GM18861 (cell line): Measurements from ENCODE around the gene SECTM1.
"Not testable (repeated sequence)": the region's sequence is repeated elsewhere in the genome, so short reads cannot be mapped to it uniquely, and the experiment has no call there.

Experiments used
- ATAC-seq: cut with Tn5 transposase; IDR thresholded peaks from one replicate; pipeline ENCODE4 v1.9.1; 2021; ENCODE audit not compliant: unreplicated experiment

SECTM1 gene

DNA sequence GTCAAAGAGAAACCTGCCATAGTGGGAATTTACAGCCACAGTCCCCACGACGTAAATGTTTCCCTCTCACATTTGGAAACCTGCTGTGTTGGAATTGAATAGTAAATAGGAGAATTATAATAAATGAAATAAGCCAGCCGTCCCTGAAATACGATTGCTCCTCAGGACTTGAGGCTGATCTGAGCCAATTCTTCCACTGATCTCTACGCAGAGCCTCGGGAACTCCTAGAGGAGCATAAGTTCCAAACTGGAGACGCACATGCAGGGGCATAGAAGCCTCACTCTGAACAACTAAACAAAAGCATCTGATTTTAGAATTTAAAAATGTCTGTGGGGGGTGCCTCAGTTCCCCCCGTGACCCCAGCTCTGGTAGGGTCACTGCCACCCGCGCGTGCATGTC, 15.3 kb upstream of the SECTM1 start:
- ATAC-seq: no peak

DNA sequence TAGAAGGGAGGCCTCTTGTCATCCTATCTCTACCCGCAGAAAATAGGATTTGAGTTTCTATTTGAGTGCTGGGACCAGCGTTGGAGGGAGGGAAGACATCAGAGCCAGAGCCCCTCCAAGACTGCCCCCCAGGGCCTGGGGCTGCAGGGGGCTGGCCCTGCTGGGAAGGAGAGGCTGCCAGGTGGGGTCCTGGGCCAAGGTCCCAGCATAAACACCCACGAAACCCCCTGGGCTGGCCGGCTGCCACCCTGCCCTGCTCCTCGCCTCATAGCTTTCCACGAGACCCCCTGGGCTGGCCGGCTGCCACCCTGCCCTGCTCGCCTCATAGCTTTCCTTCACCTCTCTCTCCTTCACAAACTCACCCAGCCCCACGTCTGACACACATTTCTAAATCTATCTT, 14.9 kb upstream of the SECTM1 start:
- ATAC-seq: no peak

DNA sequence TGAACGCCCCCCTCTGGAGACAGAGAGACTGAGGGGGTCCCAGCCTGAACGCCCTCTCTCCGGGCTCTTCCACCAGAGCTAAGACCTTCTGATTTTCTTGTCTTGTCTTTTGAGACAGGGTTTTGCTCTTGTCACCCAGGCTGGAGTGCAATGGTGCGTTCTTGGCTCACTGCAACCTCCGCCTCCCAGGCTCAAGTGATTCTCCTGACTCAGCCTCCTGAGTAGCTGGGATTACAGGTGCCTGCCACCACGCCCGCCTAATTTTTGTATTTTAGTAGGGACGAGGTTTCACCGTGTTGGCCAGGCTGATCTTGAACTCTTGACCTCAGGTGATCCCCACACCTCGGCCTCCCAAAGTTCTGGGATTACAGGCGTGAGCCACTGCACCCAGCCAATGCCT, 14.4 kb upstream of the SECTM1 start:
- not testable (repeated sequence) for ATAC-seq

DNA sequence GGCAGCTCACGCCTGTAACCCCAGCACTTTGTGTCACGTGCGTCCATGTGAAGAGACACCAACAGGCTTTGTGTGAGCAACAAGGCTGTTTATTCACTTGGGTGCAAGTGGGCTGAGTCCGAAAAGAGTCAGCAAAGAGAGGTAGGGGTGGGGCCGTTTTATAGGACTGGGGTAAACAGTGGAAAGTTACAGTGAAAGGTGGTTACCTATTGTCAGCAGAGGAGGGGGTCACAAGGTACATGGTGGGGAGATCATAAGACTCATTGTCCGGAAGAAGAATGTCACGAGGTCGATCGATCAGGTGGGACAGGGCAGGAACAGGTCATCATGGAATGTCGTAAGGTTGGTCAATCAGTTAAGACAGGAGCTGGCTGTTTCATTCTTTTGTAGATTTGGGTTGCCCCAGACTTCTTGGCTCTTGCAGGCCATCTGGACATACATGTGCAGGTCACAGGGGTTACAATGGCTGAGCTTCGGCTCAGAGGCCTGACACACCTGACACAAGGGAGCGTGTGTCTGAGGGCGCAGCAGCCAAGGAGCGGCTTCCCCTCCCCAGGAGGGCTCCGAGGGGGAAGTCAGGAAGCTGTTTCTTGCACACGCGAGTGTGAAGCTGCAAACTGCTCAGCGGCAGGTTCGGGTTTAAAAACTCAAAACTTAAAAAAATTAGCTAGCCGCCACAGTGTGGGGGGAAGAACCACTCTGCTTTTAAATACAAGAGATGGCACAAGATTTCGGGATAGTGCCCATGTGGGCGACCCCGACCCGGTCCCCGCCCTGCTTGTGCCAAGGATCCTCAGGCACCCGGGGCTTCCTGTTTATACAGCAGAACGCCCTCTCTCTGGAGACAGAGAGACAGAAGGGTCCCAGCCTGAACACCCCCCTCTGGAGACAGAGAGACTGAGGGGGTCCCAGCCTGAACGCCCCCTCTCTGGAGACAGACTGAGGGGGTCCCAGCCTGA, 13.1 kb upstream of the SECTM1 start:
- ATAC-seq: no peak

DNA sequence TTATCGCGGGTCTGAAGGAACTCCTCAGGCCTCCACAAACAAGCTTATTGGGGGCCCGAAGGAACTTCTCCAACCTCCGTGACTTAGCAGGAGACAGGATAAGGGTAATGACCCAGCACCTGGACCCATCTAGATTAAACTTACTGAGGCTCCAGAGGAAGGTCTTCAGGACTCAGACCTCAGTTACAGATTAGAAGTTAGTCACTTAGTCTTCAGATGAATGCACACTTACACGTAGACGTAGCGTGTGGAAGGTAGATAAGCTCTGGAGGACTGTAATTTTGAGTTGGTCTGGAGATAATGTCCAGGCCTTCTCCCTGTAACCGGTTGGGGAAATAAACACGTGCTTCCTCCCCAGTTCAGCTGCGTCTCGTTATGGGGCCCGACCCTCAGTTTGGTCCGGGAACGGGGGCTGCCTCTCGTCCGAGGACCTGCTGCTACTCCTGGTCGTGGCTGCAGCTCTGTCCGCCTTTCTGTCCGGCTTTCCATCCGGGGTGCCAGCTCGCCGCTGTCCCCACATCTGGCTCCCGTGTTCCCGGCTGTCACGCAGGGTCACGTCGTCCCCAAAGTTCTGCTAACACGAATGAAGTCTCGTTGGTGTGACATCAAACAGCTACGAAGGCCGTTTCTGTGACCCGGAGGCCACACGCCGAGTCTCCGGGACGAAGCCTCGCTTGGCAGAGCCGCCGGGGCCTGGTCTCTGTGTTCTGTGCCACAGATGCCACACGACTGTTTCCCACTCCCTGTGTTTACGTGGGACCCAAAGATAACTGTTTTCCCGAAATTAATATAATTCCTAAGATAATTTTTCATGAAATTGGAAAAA, 11.8 kb upstream of the SECTM1 start:
- ATAC-seq: no peak

DNA sequence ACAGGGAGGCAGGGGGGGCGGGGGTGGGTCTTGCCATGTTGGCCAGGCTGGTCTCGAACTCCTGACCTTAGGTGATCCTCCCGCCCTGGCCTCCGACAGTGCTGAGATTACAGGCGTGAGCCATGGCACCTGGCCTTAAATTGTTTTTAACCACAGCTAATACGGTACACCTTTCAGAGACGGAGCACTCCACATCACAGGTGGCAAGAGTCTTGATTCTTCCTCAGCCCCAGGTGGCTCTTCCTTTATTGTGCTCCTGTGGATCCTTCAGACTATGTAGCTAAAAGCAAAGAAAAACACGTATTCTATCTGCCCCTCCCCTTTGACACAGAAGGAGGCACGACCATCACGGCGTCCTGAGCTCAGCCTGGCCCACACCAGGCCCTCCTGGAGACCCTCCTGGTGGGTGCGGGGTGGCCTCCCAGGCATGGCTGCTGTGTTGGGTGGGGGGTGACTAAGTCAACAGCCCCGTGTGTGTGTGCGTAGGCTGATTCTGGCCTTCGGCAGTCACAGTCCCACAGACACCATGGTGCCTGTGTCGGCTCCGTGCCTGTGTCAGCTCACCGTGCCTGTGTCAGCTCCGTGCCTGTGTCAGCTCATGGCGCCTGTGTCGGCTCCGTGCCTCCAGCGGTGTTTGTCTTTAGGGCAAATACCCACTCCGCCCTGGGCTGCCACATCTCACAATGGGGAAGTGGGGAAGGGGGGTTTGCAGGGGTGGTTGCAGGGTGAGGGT, 10.8 kb upstream of the SECTM1 start:
- no peak for ATAC-seq

DNA sequence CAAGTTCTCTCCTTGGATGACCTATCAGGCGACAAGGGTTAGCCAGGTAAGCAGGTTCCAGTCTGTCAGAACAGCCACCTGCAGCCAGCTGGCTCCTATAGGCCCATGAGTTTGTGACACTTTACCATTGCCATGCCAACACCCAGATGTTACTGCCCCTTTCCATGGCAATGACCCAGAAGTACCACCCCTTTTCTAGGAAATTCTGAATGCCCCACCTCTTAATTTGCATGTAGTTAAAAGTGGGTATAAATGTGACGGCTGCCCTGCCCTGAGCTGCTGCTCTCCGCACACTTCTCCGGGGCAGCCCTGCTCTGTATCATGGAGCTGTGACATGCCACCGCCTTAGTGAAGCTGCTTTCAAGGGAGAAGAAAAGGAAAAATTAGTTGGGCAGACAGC, 10.0 kb upstream of the SECTM1 start:
- no peak for ATAC-seq

DNA sequence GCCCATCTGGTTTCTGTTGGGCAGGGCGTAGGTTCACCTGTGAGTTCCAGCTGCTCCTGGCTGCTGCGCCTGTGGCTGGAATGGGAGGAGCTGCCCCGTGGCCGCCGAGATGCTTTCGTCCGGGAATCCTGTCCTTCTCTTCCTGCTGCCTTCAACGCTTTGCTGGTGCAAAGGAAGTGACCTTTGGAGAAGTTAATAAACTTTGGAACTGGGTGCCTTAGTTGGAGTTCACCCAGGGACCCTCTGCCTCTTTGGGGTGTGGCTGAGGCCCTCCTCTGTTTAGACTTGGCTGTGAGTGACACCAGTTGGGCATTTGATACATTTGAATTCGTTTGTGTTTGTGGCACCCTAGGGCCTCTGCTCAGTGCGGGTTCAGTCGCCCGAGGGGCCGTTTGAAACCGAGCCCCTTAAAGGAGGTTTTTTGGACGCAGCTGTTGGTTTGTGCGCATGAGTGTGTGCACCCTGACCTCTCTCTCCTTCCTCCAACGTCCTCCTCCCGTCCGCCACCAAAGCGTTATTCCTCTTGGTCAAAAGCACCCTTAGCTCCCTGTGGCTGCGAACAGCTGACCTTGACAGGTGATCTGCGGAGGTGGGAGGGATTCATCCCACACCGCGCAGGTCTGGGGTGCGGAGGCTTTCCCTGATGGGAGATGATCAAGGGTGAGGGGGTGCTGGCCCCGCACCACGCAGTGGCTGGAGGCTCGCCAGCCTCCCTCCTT, 9.0 kb upstream of the SECTM1 start:
- ATAC-seq: no peak

DNA sequence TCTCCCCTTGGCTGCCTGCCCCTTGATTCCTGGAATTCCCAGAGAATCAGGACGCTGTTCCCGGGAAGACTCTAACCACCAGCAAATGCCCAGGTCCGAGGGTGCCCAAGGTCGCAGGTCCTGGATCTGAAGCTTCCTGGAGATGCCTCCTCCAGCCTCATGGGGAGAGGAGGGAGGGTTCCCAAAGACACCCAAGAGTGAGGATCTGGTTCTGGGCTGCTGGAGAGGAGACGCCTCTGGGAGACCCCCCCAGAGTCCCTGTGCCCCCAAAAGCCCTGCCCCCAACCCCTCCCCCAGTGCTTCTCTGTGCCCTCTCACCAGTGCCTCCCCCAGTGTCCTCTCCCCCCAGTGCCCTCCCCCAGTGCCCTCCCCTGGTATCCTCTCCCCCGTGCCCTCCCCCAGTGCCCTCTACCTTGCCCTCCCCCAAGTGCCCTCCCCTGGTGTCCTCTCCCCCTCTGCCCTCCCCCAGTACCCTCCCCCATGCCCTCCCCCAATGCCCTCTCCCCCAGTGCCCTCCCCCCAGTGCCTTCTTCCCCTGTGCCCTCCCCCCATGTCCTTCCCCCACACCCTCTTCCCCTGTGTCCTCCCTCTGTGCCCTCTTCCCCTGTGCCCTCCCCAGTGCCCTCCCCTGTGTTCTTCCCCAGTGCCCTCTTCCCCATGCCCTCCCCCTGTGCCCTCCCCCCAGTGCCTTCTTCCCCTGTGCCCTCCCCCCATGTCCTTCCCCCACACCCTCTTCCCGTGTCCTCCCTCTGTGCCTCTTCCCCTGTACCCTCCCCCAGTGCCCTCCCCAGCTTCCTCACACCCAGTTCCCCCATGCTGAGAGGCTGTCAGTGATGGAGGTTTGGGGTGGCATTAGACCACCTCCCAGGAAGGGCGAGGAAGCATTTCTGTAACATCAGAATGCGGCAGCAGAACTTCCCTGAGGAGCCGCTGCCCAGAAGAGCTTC, 6.3 kb upstream of the SECTM1 start:
- ATAC-seq: no peak

DNA sequence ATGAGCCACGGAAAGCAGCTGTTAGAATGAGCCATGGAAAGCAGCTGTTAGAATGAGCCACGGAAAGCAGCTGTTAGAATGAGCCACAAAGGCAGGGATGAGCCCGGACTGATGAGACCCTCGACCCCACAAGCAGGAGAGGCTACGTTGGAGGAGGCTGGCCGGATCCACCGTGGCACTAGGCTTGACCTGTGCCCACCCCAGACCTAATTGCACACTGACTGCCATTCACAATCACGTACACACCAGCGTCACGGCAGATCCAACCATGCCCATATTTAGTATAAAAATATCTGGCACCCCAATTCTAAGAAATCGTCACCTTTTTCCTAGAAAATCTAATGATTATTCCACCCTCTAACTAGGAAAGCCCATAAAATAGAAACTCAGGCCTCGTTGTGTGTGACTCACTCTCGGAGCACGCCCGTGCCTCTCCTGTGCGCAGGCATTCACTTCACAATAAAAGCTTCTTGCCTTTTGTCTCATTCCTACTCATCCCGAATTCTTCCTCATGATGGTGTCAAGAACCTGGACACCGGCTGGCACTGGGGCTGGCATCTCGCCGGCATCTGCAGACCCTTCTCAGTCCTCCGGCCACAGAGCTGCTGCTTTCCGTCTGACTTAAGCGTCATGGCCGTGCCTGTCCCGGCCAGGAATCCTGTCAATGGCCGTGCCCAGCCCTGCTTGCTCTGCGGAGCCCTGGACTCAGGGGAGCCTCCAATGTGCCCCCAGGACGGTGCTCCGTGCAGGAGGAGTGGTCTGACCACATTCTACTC, 5.5 kb upstream of the SECTM1 start:
- ATAC-seq: no peak

DNA sequence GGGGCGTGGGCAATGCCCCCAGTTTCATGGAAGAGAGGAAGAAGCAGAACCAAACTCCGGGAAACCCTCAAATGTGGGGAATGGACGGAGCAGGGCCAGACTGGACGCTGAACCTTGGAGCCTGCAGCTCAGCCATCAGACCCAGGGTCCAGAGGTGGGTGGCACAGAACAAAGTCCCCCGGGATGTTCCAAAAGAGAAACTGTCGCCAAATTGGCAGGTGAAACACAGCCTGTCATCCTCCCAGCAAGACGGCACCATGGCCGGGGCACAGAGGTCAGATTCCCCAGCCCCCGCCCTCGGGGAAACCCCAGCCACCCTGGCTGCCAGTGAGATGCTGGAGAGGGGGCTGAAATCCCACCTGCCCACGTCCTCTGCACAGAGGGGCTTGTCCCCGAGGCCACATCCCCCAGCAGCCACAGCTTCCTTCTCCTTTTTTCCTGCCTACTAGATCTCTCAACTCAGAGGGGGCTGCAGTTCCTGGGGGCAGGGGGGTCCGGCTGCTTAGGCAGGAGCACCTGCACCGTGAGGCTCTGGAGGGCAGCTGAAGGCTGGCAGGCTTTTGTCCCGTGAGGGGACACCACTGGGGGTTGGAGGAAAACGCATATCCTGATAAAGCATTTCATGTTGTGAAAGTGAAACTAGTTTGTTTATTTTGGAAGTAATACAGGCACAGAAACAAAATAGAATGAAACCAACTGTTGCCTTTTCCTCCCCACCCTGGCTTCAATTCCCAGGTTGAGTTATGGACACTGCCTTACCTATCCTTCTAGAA, 1.2 kb upstream of the SECTM1 start:
- no peak for ATAC-seq

DNA sequence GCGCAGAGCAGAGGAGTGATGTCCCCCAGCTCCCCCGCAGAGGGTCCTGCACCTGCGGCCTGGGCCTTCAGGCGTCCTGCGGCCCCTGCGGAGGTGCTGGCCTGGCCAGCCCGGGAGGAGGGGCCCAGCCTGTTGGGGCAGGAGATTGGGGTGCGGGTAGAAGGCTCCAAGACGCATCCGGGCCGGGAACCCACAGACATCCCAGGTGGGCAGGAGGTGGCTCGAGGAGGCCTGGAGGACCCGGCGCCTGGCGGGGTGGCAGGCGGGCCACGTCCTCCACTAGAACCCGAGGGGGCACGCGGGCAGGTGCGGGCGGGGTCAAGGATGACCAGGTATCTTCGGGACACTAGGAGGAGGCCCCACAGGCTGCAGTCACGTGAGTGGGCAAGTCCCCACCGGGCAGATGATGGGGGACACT, 647 bp upstream of the SECTM1 start:
- no peak for ATAC-seq

DNA sequence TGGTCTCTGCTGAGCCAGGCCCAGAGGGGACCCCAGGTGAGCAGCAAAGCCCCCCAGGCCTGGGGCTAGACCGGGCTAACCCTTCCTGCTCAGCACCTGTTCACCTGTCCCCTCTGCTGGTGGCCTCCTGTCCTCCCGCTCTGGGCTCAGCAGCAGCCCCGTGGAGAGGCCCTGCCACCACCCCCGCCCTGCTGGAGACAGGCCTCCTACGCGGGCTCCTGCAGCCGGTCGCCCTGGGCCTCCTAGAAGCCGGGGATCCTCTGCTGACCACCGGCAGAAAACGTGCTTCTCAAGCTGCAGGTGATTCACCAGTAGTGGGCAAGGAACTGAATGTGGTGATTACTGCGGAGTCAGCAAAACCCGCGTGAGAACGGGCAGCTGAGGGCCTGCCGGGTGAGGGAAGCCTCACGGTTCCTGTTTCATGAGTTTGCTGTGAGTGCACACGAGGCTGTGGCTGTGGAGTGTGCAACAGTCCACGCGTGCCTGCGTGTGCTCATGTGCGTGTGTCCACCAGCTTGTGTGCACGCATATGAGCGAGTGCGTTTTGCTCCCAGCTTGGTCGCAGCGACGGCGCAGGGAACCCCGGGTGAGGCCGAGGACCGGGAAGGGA, 792 bp downstream of the SECTM1 start:
- no peak for ATAC-seq

DNA sequence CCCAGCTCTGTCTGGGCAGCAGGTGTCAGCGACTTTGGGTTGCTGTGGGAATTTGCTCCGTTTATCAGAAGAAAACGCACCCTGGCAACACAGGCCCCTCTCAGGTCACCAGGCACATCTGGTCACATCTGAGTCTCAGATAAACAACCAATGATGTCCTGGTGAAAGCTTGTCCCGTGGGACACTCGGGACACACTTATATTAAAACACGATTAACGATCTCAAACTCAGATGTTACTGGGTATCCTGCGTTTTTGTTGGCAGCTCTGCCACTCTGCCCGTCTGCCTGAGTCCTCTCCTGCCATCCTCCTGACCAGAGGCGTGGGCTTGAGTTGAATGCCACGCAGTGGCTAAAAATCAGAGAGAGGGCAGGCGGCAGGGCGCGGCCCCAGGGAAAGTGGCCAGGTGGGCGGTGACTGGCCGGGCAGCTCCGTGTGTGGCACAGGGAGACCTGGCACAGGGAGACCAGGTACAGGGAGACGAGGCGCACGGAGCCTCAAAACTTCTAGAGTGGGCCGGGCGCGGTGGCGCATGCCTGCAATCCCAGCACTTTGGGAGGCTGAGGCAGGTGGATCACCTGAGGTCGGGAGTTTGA, 2.1 kb downstream of the SECTM1 start:
- no peak for ATAC-seq

DNA sequence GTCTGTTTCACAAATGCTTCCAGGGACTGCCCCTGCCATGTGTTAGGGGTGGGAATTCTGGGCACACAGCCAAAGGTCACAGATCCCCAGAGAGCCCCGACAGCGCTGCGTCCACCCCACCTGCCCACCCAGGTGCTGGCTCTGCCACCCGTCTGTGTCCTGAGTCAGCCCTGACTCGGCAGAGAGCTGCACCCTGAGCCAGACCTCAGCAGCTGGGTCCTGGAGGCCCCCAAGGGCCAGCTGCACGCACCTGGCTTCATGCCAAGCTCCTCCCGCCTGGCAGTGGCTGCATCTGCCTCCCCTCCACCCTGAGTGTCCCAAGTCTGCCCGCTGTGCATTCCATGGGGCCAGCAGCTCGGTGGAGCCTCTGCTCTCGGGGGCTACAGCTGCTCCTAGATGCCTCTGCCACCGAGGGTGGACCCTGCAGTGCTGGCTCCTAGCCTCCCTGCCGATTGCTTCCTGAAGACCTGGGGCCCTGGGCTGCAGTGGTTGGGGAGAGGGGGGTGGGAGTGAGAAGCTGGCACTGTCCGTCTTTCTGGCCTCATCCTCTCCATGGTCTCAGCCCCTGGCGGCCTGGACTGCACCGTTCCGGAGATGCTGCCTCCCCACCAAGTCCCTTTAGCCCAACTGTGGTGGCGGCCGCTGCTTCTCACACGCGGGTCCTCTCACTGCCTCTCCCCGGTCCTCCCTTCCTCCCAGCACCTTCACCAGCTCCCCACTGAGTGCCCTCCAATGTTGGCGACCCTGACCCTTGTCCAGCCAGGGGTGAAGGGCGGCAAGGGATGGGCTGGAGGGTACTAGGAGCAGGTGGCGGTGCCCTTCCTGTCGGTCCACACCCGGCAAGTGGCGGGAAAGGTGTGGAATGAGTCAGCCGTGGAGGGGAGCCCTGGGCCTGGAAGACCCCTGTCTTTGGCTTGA, 3.0 kb downstream of the SECTM1 start:
- ATAC-seq: no peak

DNA sequence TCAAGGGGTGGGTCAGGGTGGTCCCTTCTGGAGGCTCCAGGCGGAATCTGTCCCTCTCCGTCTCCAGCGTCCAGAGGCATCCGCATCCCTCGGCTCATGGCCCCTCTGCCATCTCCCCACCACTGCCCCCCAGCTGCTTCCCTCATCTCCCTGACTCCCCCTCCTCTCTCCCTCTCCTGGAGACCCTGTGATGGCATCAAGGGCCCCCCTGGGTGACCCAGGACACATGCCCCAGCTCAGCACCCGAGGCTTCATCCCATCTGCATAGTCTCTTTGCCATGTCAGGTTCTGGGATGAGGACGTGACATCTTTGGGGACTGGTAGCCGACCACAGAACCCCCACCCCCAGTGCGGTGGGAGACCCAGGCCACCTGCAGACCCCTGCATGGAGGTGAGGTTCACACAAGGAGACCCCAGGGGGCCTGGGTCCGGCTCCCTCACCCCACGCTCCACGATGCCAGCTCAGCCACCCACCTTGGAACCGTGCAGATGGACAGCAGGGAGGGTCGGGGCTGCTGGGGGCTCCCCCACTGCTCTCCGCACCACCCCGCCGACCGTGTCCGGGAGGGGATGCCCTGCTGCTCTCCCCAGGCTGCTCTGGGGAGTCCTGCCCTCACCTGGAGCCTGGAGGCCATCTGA, 3.8 kb downstream of the SECTM1 start:
- no peak for ATAC-seq
